Smooth muscle cell (in vitro differentiated cells): ENCODE results near the gene ZNF8. TPM values are rescaled to one million over a fixed set of nuclear protein-coding genes. Genes with fewer than 3 reads are reported as not detected.
A peak's percentile ranks its signal among the peaks of the same experiment; 100 is the strongest.

ENCODE experiments used
- DNase-seq: peaks from one replicate; lab custom pipeline; 2025; ENCODE audit not compliant: unreplicated experiment; lab: John Stamatoyannopoulos, UW
- H2AFZ ChIP-seq: fragments of 200-600 bp; sonication (generic); 2 replicates; pipeline ENCODE4 v1.6.0; 2016; ENCODE audit warnings: antibody characterized with exemption, low read depth, mild to moderate bottlenecking
- H3F3A ChIP-seq: fragments of 200-600 bp; sonication (generic); 2 replicates; pipeline ENCODE4 v1.6.0; 2017; ENCODE audit warnings: antibody characterized with exemption, low read depth
- H3K27ac ChIP-seq: fragments of 200-600 bp; sonication (generic); 2 replicates; pipeline ENCODE4 v1.5.1; 2016; ENCODE audit warnings: low read depth, mild to moderate bottlenecking
- H3K27me3 ChIP-seq: fragments of 200-600 bp; sonication (generic); 2 replicates; pipeline ENCODE4 v1.6.1; 2016; ENCODE audit warnings: low read depth, mild to moderate bottlenecking
- H3K36me3 ChIP-seq: fragments of 200-600 bp; sonication (generic); 2 replicates; pipeline ENCODE4 v1.5.1; 2016; ENCODE audit warnings: low read depth
- H3K4me1 ChIP-seq: fragments of 200-600 bp; sonication (generic); 2 replicates; pipeline ENCODE4 v1.5.1; 2016; ENCODE audit warnings: low read depth
- H3K4me2 ChIP-seq: fragments of 200-600 bp; sonication (generic); 2 replicates; pipeline ENCODE4 v1.6.0; 2016; ENCODE audit warnings: mild to moderate bottlenecking
- H3K4me3 ChIP-seq: fragments of 200-600 bp; sonication (generic); 2 replicates; pipeline ENCODE4 v1.5.1; 2016; ENCODE audit warnings: mild to moderate bottlenecking
- H3K79me2 ChIP-seq: fragments of 200-600 bp; sonication (generic); 2 replicates; pipeline ENCODE4 v1.6.0; 2016; ENCODE audit warnings: low read depth, mild to moderate bottlenecking
- H3K9ac ChIP-seq: fragments of 200-600 bp; sonication (generic); 2 replicates; pipeline ENCODE4 v1.6.0; 2016; ENCODE audit warnings: low read depth
- H3K9me3 ChIP-seq: fragments of 200-600 bp; sonication (generic); replicated peaks from 2 replicates; pipeline ENCODE4 v1.5.1; 2016; ENCODE audit warnings: low read depth
- H4K20me1 ChIP-seq: fragments of 200-600 bp; sonication (generic); 2 replicates; pipeline ENCODE4 v1.6.0; 2016; ENCODE audit warnings: low read depth
- CTCF ChIP-seq: fragments of 200-600 bp; sonication (generic); IDR thresholded peaks from 2 replicates; pipeline ENCODE4 v1.5.1; 2017; ENCODE audit warnings: borderline replicate concordance, mild to moderate bottlenecking, antibody characterized with exemption; ENCODE audit not compliant: insufficient read depth, poor library complexity, severe bottlenecking
- WGBS: methylation state at CpG from one replicate; pipeline ENCODE4 v1.1.7; 2016; ENCODE audit warnings: low lambda C conversion rate; 5-methylcytosine and 5-hydroxymethylcytosine counted together
- polyA plus RNA-seq: library from polyadenylated mRNA; unstranded; fragments of >200 nt; fragmentation: Nextera tagmentation; extraction: Ambion mirVana; gene quantifications from 2 replicates; pipeline ENCODE4 v1.2.1, GENCODE V29; 2016
- total RNA-seq: library from RNA; depleted of rRNA; stranded (reverse); fragments of >200 nt; gene quantifications from 2 replicates; pipeline ENCODE4 v1.2.3, GENCODE V29; 2014

The ZNF8 gene
- total and polyA plus RNA-seq, 2 experiments from 2014 or later = 1.1 to 7.8 TPM

- H3K4me2 ChIP-seq = no peak overlapping the region
- H3K4me3 ChIP-seq = peak overlapping the region; percentile 13
- H4K20me1 ChIP-seq = no peaks in the 10 kb centered on the region
- DNase-seq = no peak
- H3K9ac ChIP-seq = no peak overlapping the region
- H3K4me1 ChIP-seq = no peaks in the 10 kb centered on the region
- H3F3A ChIP-seq = peaks cover 20% of the 10 kb centered on the region
- no peaks in the 10 kb centered on the region for H3K79me2 ChIP-seq
- H3K27ac ChIP-seq = no peak overlapping the region
- no peaks in the 10 kb centered on the region for H3K27me3 ChIP-seq
- peaks cover 80% of the 10 kb centered on the region for H3K9me3 ChIP-seq
- 97% methylated on average over 19 of the region's 19 CpGs for WGBS
- no peak for TF ChIP-seq CTCF
- no peak overlapping the region for H2AFZ ChIP-seq
- peaks cover 69% of the 10 kb centered on the region for H3K36me3 ChIP-seq
These were observed 16.5 kb upstream of the ZNF8 start for GRCh38 chr19:58261968-58262921.

GRCh38 chr19:58262922-58263296 is 15.8 kb upstream of the ZNF8 start:
- Histone ChIP-seq H3F3A (peaks cover 20% of the 10 kb centered on the region), H3K4me1 (no peaks in the 10 kb centered on the region), H3K4me2 (no peak overlapping the region), H3K9ac (no peak overlapping the region), H3K36me3 (peaks cover 62% of the 10 kb centered on the region), H3K9me3 (peaks cover 73% of the 10 kb centered on the region), H4K20me1 (no peaks in the 10 kb centered on the region), H2AFZ (no peak overlapping the region), H3K79me2 (no peaks in the 10 kb centered on the region), H3K4me3 (peak overlapping the region; percentile 13), H3K27me3 (no peaks in the 10 kb centered on the region), H3K27ac (no peak overlapping the region)
- WGBS = 98% methylated on average over 7 of the region's 7 CpGs
- no peak for TF ChIP-seq CTCF
- no peak for DNase-seq

- no peak overlapping the region for H3K9ac ChIP-seq
- no peak overlapping the region for H3K4me2 ChIP-seq
- WGBS = 100% methylated on average over 3 of the region's 3 CpGs
- H3K79me2 ChIP-seq = no peaks in the 10 kb centered on the region
- H3K27ac ChIP-seq = no peak overlapping the region
- no peaks in the 10 kb centered on the region for H3K4me1 ChIP-seq
- no peaks in the 10 kb centered on the region for H4K20me1 ChIP-seq
- H3K36me3 ChIP-seq = peaks cover 55% of the 10 kb centered on the region
- H3K27me3 ChIP-seq = no peaks in the 10 kb centered on the region
- no peak for DNase-seq
- no peak overlapping the region for H2AFZ ChIP-seq
- H3F3A ChIP-seq = peaks cover 20% of the 10 kb centered on the region
- no peak overlapping the region for H3K4me3 ChIP-seq
- H3K9me3 ChIP-seq = peaks cover 71% of the 10 kb centered on the region
- TF ChIP-seq CTCF = no peak
These were observed 13.7 kb upstream of the ZNF8 start for GRCh38 chr19:58265100-58265499.

- no peak overlapping the region for H3K27ac ChIP-seq
- H3K4me1 ChIP-seq = no peaks in the 10 kb centered on the region
- no peaks in the 10 kb centered on the region for H3F3A ChIP-seq
- H3K79me2 ChIP-seq = no peaks in the 10 kb centered on the region
- no peak overlapping the region for H2AFZ ChIP-seq
- no peak for TF ChIP-seq CTCF
- H3K4me3 ChIP-seq = no peak overlapping the region
- H3K9ac ChIP-seq = no peak overlapping the region
- DNase-seq = no peak
- H4K20me1 ChIP-seq = no peaks in the 10 kb centered on the region
- 95% methylated on average over 3 of the region's 3 CpGs for WGBS
- peaks cover 36% of the 10 kb centered on the region for H3K36me3 ChIP-seq
- peaks cover 63% of the 10 kb centered on the region for H3K9me3 ChIP-seq
- H3K27me3 ChIP-seq = no peaks in the 10 kb centered on the region
- no peak overlapping the region for H3K4me2 ChIP-seq
These were observed 10.4 kb upstream of the ZNF8 start for GRCh38 chr19:58268344-58268743.
